ENCODE results near the gene BCL2L12.
A peak's percentile ranks its signal among the peaks of the same experiment; 100 is the strongest.

Gene BCL2L12

GRCh38 chr19:49676784-49677230 is 11.1 kb downstream of the BCL2L12 start:
- peaks cover 40% of the 10 kb centered on the region for H3K4me1 Mint-ChIP-seq
- no peak for TF ChIP-seq CTCF (IDR thresholded peaks at IDR 0.05)

GRCh38 chr19:49677231-49677900 is 11.6 kb downstream of the BCL2L12 start, which contains the start of gene PRMT1:
PRMT1 (plus strand) TSS chr19:49677271; CDS start chr19:49677281, 10 bp downstream.
- peak within 1 kb of the TSS; percentile 100 for H3K27ac Mint-ChIP-seq
- H3K27me3 Mint-ChIP-seq (ENCODE audit: low read depth, poor library complexity): no peaks in the 10 kb centered on the region
- no peak for TF ChIP-seq CTCF (IDR thresholded peaks at IDR 0.05)
- H3K36me3 Mint-ChIP-seq (ENCODE audit: low read depth): peaks cover 13% of the 10 kb centered on the region
- H3K9me3 Mint-ChIP-seq: no peaks in the 10 kb centered on the region
- H3K4me1 Mint-ChIP-seq: peaks cover 34% of the 10 kb centered on the region
- DNase-seq: peak; percentile 69
- H3K4me3 Mint-ChIP-seq: peak within 1 kb of the TSS; percentile 92

More at GRCh38 chr19:49676784-49677230, 11.1 kb downstream of the BCL2L12 start:
- H3K9me3 Mint-ChIP-seq: no peaks in the 10 kb centered on the region
- peak overlapping the region; percentile 92 for H3K4me3 Mint-ChIP-seq
- no peaks in the 10 kb centered on the region for H3K27me3 Mint-ChIP-seq (ENCODE audit: low read depth, poor library complexity)
- DNase-seq: peak; percentile 98
- H3K36me3 Mint-ChIP-seq (ENCODE audit: low read depth): peaks cover 13% of the 10 kb centered on the region
- H3K27ac Mint-ChIP-seq: peak overlapping the region; percentile 100

- Mint-ChIP-seq H3K4me1 (peaks cover 31% of the 10 kb centered on the region), H3K9me3 (no peaks in the 10 kb centered on the region), H3K27me3 (ENCODE audit: low read depth, poor library complexity) (no peaks in the 10 kb centered on the region), H3K27ac (peak overlapping the region; percentile 96), H3K4me3 (peak overlapping the region; percentile 89), H3K36me3 (ENCODE audit: low read depth) (peaks cover 19% of the 10 kb centered on the region)
- peak; percentile 71 for TF ChIP-seq CTCF (IDR thresholded peaks at IDR 0.05)
- peak; percentile 94 for DNase-seq
Measured at GRCh38 chr19:49677901-49678674, 12.4 kb downstream of the BCL2L12 start.

- Mint-ChIP-seq H3K27ac (peak overlapping the region; percentile 95), H3K9me3 (no peaks in the 10 kb centered on the region), H3K36me3 (ENCODE audit: low read depth) (peaks cover 30% of the 10 kb centered on the region), H3K27me3 (ENCODE audit: low read depth, poor library complexity) (no peaks in the 10 kb centered on the region), H3K4me1 (peaks cover 31% of the 10 kb centered on the region), H3K4me3 (peak overlapping the region; percentile 89)
- TF ChIP-seq CTCF (IDR thresholded peaks at IDR 0.05): no peak
- no peak for DNase-seq
Measured at GRCh38 chr19:49678985-49679770, 13.4 kb downstream of the BCL2L12 start.

- H3K4me1 Mint-ChIP-seq: peaks cover 31% of the 10 kb centered on the region
- H3K27me3 Mint-ChIP-seq (ENCODE audit: low read depth, poor library complexity): no peaks in the 10 kb centered on the region
- peaks cover 31% of the 10 kb centered on the region for H3K36me3 Mint-ChIP-seq (ENCODE audit: low read depth)
- no peak for TF ChIP-seq CTCF (IDR thresholded peaks at IDR 0.05)
- no peaks in the 10 kb centered on the region for H3K9me3 Mint-ChIP-seq
- peak overlapping the region; percentile 95 for H3K27ac Mint-ChIP-seq
- peak overlapping the region; percentile 89 for H3K4me3 Mint-ChIP-seq
- DNase-seq: no peak
Measured at GRCh38 chr19:49679771-49680413, 14.2 kb downstream of the BCL2L12 start.

Measured in nephron progenitor cell (in vitro differentiated cells).